CD1c-positive myeloid dendritic cell (primary cell): ENCODE results near the gene VWA5B2.

ENCODE experiments used
- DNase-seq: peaks from one replicate; pipeline ENCODE4 v3.0.0-alpha.2; 2016; ENCODE audit errors: extremely low spot score

VWA5B2 gene

GRCh38 chr3:184229394-184230080 lies at the start of gene VWA5B2:
TSS of gene VWA5B2 (plus strand) at chr3:184229585. CDS start at chr3:184230529, 944 bp downstream.
- peak; percentile 71 for DNase-seq

GRCh38 chr3:184180165-184180564 lies 49.2 kb upstream of the VWA5B2 start:
- peak; percentile 39 for DNase-seq

GRCh38 chr3:184181596-184181995 lies 47.8 kb upstream of the VWA5B2 start:
- no peak for DNase-seq

GRCh38 chr3:184183679-184184078 lies 45.7 kb upstream of the VWA5B2 start:
- no peak for DNase-seq

GRCh38 chr3:184184546-184185230 lies 44.7 kb upstream of the VWA5B2 start:
- no peak for DNase-seq

GRCh38 chr3:184185461-184186183 lies 43.8 kb upstream of the VWA5B2 start:
- peak; percentile 100 for DNase-seq

- DNase-seq = no peak
Measured at GRCh38 chr3:184186184-184186901, 43.0 kb upstream of the VWA5B2 start, which contains the start of gene ABCF3. TSS of gene ABCF3 (plus strand) at chr3:184186199. CDS start at chr3:184186208, 9 bp downstream.

GRCh38 chr3:184186902-184187207 lies 42.5 kb upstream of the VWA5B2 start:
- DNase-seq = no peak

GRCh38 chr3:184188080-184188479 lies 41.3 kb upstream of the VWA5B2 start:
- no peak for DNase-seq

GRCh38 chr3:184189421-184189820 lies 40.0 kb upstream of the VWA5B2 start:
- DNase-seq = no peak

GRCh38 chr3:184192889-184193288 lies 36.5 kb upstream of the VWA5B2 start:
- no peak for DNase-seq

GRCh38 chr3:184193991-184194539 lies 35.3 kb upstream of the VWA5B2 start:
- no peak for DNase-seq

GRCh38 chr3:184196536-184196935 lies 32.8 kb upstream of the VWA5B2 start:
- no peak for DNase-seq

- no peak for DNase-seq
Measured at GRCh38 chr3:184198509-184198908, 30.9 kb upstream of the VWA5B2 start.

GRCh38 chr3:184200825-184201224 lies 28.6 kb upstream of the VWA5B2 start:
- no peak for DNase-seq

- no peak for DNase-seq
Measured at GRCh38 chr3:184203526-184203925, 25.9 kb upstream of the VWA5B2 start.

GRCh38 chr3:184209146-184209923 lies 20.1 kb upstream of the VWA5B2 start:
- no peak for DNase-seq

- no peak for DNase-seq
Measured at GRCh38 chr3:184211297-184211696, 18.1 kb upstream of the VWA5B2 start.

GRCh38 chr3:184211718-184212117 lies 17.7 kb upstream of the VWA5B2 start:
- no peak for DNase-seq

GRCh38 chr3:184218814-184219213 lies 10.6 kb upstream of the VWA5B2 start:
- DNase-seq = no peak

GRCh38 chr3:184222521-184222920 lies 6.9 kb upstream of the VWA5B2 start:
- no peak for DNase-seq
